ENCODE data around the gene CENPN.

The CENPN gene

GRCh38 chr16:81006813-81007695 is at the start of gene CENPN, which contains the start of gene CMC2:
TSS of gene CENPN (plus strand) at chr16:81007214. CDS start at chr16:81011940, 4,726 bp downstream.
TSS of gene CMC2 (minus strand) at chr16:81006885. CDS start at chr16:80997394, 9,491 bp downstream.
- peak; percentile 94 for ATAC-seq
- TF ChIP-seq ESRRG (CRISPR knock-in tag; IDR thresholded peaks at IDR 0.05) (no peak), ZNF565 (CRISPR knock-in tag; conservative IDR thresholded peaks at IDR 0.05; ENCODE audit: low read depth) (0 out of 2 replicates have a peak, but pooled peaks have one; percentile 10), GLIS3 (CRISPR knock-in tag; IDR thresholded peaks at IDR 0.05) (peak; percentile 23; the same call in 1 of the 2 replicates)

GRCh38 chr16:80958284-80958683 is 48.7 kb upstream of the CENPN start:
- TF ChIP-seq CSDC2 (CRISPR knock-in tag; IDR thresholded peaks at IDR 0.05), result no peak
- TF ChIP-seq PPARA (CRISPR knock-in tag; IDR thresholded peaks at IDR 0.05; ENCODE audit: borderline replicate concordance), result no peak
- no peak for ATAC-seq

GRCh38 chr16:80962879-80963278 is 44.1 kb upstream of the CENPN start:
- ATAC-seq, result no peak
- no peak for TF ChIP-seq ZFP3 (CRISPR knock-in tag; IDR thresholded peaks at IDR 0.05)
- TF ChIP-seq POU6F1 (CRISPR knock-in tag; IDR thresholded peaks at IDR 0.05; ENCODE audit: borderline replicate concordance, low read depth), result no peak
- no peak for TF ChIP-seq PATZ1 (CRISPR knock-in tag; IDR thresholded peaks at IDR 0.05; ENCODE audit: borderline replicate concordance)
- no peak for TF ChIP-seq TCF4 (CRISPR knock-in tag; IDR thresholded peaks at IDR 0.05; ENCODE audit: borderline replicate concordance)
- no peak for TF ChIP-seq ZNF8 (CRISPR knock-in tag; IDR thresholded peaks at IDR 0.05)
- TF ChIP-seq ISL1 (CRISPR knock-in tag; IDR thresholded peaks at IDR 0.05), result no peak
- TF ChIP-seq ESRRG (CRISPR knock-in tag; IDR thresholded peaks at IDR 0.05), result no peak
- TF ChIP-seq ZNF70 (CRISPR knock-in tag; IDR thresholded peaks at IDR 0.05), result no peak
- no peak for TF ChIP-seq BACH2 (CRISPR knock-in tag; IDR thresholded peaks at IDR 0.05; ENCODE audit: borderline replicate concordance)
- TF ChIP-seq ZFP30 (CRISPR knock-in tag; IDR thresholded peaks at IDR 0.05), result no peak
- TF ChIP-seq OSR1 (CRISPR knock-in tag; IDR thresholded peaks at IDR 0.05), result no peak
- no peak for TF ChIP-seq ZC3H10 (CRISPR knock-in tag; IDR thresholded peaks at IDR 0.05)
- TF ChIP-seq GLIS3 (CRISPR knock-in tag; IDR thresholded peaks at IDR 0.05), result no peak
- no peak for TF ChIP-seq TSHZ2 (CRISPR knock-in tag; IDR thresholded peaks at IDR 0.05)
- no peak for TF ChIP-seq ARNTL (CRISPR knock-in tag; IDR thresholded peaks at IDR 0.05; ENCODE audit: borderline replicate concordance, low read depth)
- no peak for TF ChIP-seq CSDC2 (CRISPR knock-in tag; IDR thresholded peaks at IDR 0.05)

- TF ChIP-seq PPARA (CRISPR knock-in tag; IDR thresholded peaks at IDR 0.05; ENCODE audit: borderline replicate concordance), result no peak
- no peak for TF ChIP-seq ISL1 (CRISPR knock-in tag; IDR thresholded peaks at IDR 0.05)
- no peak for TF ChIP-seq ZNF565 (CRISPR knock-in tag; conservative IDR thresholded peaks at IDR 0.05; ENCODE audit: low read depth)
- no peak for TF ChIP-seq RARB (CRISPR knock-in tag; IDR thresholded peaks at IDR 0.05)
- no peak for ATAC-seq
Observed at GRCh38 chr16:80964351-80964750, 42.7 kb upstream of the CENPN start.

GRCh38 chr16:80966617-80967016 is 40.4 kb upstream of the CENPN start:
- ATAC-seq, result no peak
- TF ChIP-seq POU6F1 (CRISPR knock-in tag; IDR thresholded peaks at IDR 0.05; ENCODE audit: borderline replicate concordance, low read depth), result no peak
- TF ChIP-seq ZC3H10 (CRISPR knock-in tag; IDR thresholded peaks at IDR 0.05), result no peak
- TF ChIP-seq OSR1 (CRISPR knock-in tag; IDR thresholded peaks at IDR 0.05), result no peak
- TF ChIP-seq ESRRG (CRISPR knock-in tag; IDR thresholded peaks at IDR 0.05), result no peak
- TF ChIP-seq ZNF8 (CRISPR knock-in tag; IDR thresholded peaks at IDR 0.05), result no peak
- TF ChIP-seq ISL1 (CRISPR knock-in tag; IDR thresholded peaks at IDR 0.05), result no peak
- no peak for TF ChIP-seq CSRNP3 (CRISPR knock-in tag; IDR thresholded peaks at IDR 0.05)
- TF ChIP-seq GLIS3 (CRISPR knock-in tag; IDR thresholded peaks at IDR 0.05), result no peak
- TF ChIP-seq PATZ1 (CRISPR knock-in tag; IDR thresholded peaks at IDR 0.05; ENCODE audit: borderline replicate concordance), result no peak
- TF ChIP-seq ARNTL (CRISPR knock-in tag; IDR thresholded peaks at IDR 0.05; ENCODE audit: borderline replicate concordance, low read depth), result no peak
- TF ChIP-seq ZNF565 (CRISPR knock-in tag; conservative IDR thresholded peaks at IDR 0.05; ENCODE audit: low read depth), result no peak
- no peak for TF ChIP-seq BACH2 (CRISPR knock-in tag; IDR thresholded peaks at IDR 0.05; ENCODE audit: borderline replicate concordance)
